KMS-11 (cell line): ENCODE measurements around the gene FZD2.

ENCODE experiments used
- H2AFZ ChIP-seq: fragments of 200-600 bp; sonication (generic); 2 replicates; pipeline ENCODE4 v1.6.1; 2016; ENCODE audit warnings: antibody characterized with exemption, mixed run types, low read depth
- H3K27ac ChIP-seq: fragments of 200-600 bp; sonication (generic); 2 replicates; pipeline ENCODE4 v1.6.1; 2016; ENCODE audit warnings: mild to moderate bottlenecking, mixed run types
- H3K27me3 ChIP-seq: fragments of 200-600 bp; sonication (generic); 2 replicates; pipeline ENCODE4 v1.6.1; 2017; ENCODE audit warnings: mild to moderate bottlenecking, low read depth, mixed run types, moderate library complexity; ENCODE audit not compliant: insufficient read depth
- H3K36me3 ChIP-seq: fragments of 200-600 bp; sonication (generic); 2 replicates; pipeline ENCODE4 v1.6.1; 2017; ENCODE audit warnings: mild to moderate bottlenecking, mixed run types; ENCODE audit not compliant: insufficient read depth
- H3K4me1 ChIP-seq: fragments of 200-600 bp; sonication (generic); 2 replicates; pipeline ENCODE4 v1.6.1; 2016; ENCODE audit warnings: mild to moderate bottlenecking, low read depth, mixed run types; ENCODE audit not compliant: poor library complexity, severe bottlenecking
- H3K4me2 ChIP-seq: fragments of 200-600 bp; sonication (generic); 2 replicates; pipeline ENCODE4 v1.7.0; 2016; ENCODE audit warnings: mild to moderate bottlenecking, mixed run types
- H3K4me3 ChIP-seq: fragments of 200-600 bp; sonication (generic); IDR thresholded peaks from 2 replicates; pipeline ENCODE4 v1.6.1; 2017; ENCODE audit warnings: low read depth, low read length, mixed read lengths; ENCODE audit not compliant: insufficient read depth
- H3K79me2 ChIP-seq: fragments of 200-600 bp; sonication (generic); 2 replicates; pipeline ENCODE4 v1.6.1; 2016; ENCODE audit warnings: low read depth, mixed run types; ENCODE audit not compliant: insufficient read depth
- H3K9ac ChIP-seq: fragments of 200-600 bp; sonication (generic); 2 replicates; pipeline ENCODE4 v1.6.1; 2016; ENCODE audit warnings: mild to moderate bottlenecking, mixed run types
- H4K20me1 ChIP-seq: fragments of 200-600 bp; sonication (generic); 2 replicates; pipeline ENCODE4 v1.6.1; 2016; ENCODE audit warnings: mild to moderate bottlenecking, mixed run types; ENCODE audit not compliant: insufficient read depth
- CTCF ChIP-seq: fragments of 200-600 bp; sonication (generic); conservative IDR thresholded peaks from 2 replicates; pipeline ENCODE4 v1.6.1; 2017; ENCODE audit warnings: low read depth, mild to moderate bottlenecking, antibody characterized with exemption, low read length, moderate library complexity, mixed read lengths

Gene FZD2

DNA sequence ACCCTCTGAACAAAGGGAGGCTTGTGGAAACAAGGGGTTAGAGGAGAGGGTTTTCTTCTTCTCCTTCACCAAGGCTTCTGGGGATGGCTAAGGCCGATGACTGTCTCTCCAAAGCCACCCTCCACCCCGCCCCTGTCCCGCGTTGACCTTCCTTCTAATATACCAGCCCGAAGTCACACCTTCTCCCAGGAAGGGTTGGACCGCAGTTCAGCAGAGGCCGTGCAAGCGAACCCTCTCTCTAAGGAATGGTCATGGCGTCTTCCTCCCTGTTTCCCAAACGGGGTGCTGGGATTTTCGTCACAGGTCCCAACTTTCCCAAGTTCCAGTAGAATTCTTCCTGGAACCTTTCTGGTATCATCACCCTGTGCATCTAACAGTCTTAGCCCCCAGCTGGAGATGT lies 49.4 kb downstream of the FZD2 start:
- no peaks in the 10 kb centered on the region; the same call in 1 of the 2 replicates for H3K27me3 ChIP-seq
- no peak for TF ChIP-seq CTCF
- H3K36me3 ChIP-seq, result no peaks in the 10 kb centered on the region
- H2AFZ ChIP-seq, result no peak overlapping the region
- no peak overlapping the region for H3K4me3 ChIP-seq
- H3K9ac ChIP-seq, result no peak overlapping the region
- H3K27ac ChIP-seq, result no peak overlapping the region
- no peaks in the 10 kb centered on the region for H3K79me2 ChIP-seq
- H3K4me1 ChIP-seq, result no peaks in the 10 kb centered on the region
- H4K20me1 ChIP-seq, result no peaks in the 10 kb centered on the region
- H3K4me2 ChIP-seq, result no peak overlapping the region

- no peaks in the 10 kb centered on the region for H3K4me1 ChIP-seq
- no peak overlapping the region for H3K9ac ChIP-seq
- H3K4me3 ChIP-seq, result no peak overlapping the region
- no peak overlapping the region for H3K27ac ChIP-seq
- no peaks in the 10 kb centered on the region for H3K36me3 ChIP-seq
- no peaks in the 10 kb centered on the region; the same call in 1 of the 2 replicates for H3K27me3 ChIP-seq
- no peaks in the 10 kb centered on the region for H4K20me1 ChIP-seq
- H3K79me2 ChIP-seq, result no peaks in the 10 kb centered on the region
- no peak overlapping the region for H3K4me2 ChIP-seq
- TF ChIP-seq CTCF, result no peak
- no peak overlapping the region for H2AFZ ChIP-seq
These were observed 50.8 kb downstream of the FZD2 start for GRCh38 chr17:44607836-44608690.

GRCh38 chr17:44608727-44609435 lies 51.6 kb downstream of the FZD2 start:
- H4K20me1 ChIP-seq, result no peaks in the 10 kb centered on the region
- H3K9ac ChIP-seq, result no peak overlapping the region
- H2AFZ ChIP-seq, result no peak overlapping the region
- H3K4me1 ChIP-seq, result no peaks in the 10 kb centered on the region
- TF ChIP-seq CTCF, result no peak
- no peak overlapping the region for H3K4me2 ChIP-seq
- no peaks in the 10 kb centered on the region; the same call in 1 of the 2 replicates for H3K27me3 ChIP-seq
- no peak overlapping the region for H3K4me3 ChIP-seq
- H3K36me3 ChIP-seq, result no peaks in the 10 kb centered on the region
- no peaks in the 10 kb centered on the region for H3K79me2 ChIP-seq
- no peak overlapping the region for H3K27ac ChIP-seq

- Histone ChIP-seq H3K4me3 (no peak overlapping the region), H3K36me3 (no peaks in the 10 kb centered on the region), H3K27ac (no peak overlapping the region), H2AFZ (no peak overlapping the region), H3K9ac (no peak overlapping the region), H3K27me3 (no peaks in the 10 kb centered on the region; the same call in 1 of the 2 replicates), H3K4me2 (no peak overlapping the region), H3K4me1 (no peaks in the 10 kb centered on the region), H4K20me1 (no peaks in the 10 kb centered on the region), H3K79me2 (no peaks in the 10 kb centered on the region)
- TF ChIP-seq CTCF, result no peak
These were observed 53.0 kb downstream of the FZD2 start for GRCh38 chr17:44610331-44610730.
